BJ (cell line): ENCODE data around the gene ZFYVE28. TPM values are rescaled to one million over a fixed set of nuclear protein-coding genes. Genes with fewer than 3 reads are reported as not detected.

Source experiments
- CTCF ChIA-PET: fragments of 350-600 bp; formaldehyde crosslinking; extraction: SDS; loops from one replicate; lab custom pipeline; 2021; ENCODE audit warnings: antibody characterized with exemption, inconsistent platforms; lab: Yijun Ruan, JAX
- POLR2A ChIA-PET: fragments of 300-600 bp; sonication (Branson Sonifier 250); formaldehyde crosslinking; extraction: SDS; loops from one replicate; lab custom pipeline; 2021; ENCODE audit warnings: antibody characterized with exemption; lab: Charles Lee
- DNase-seq: peaks from one replicate; pipeline ENCODE4 v3.0.0-alpha.2; 2011; ENCODE audit warnings: low read depth
- H3K27me3 ChIP-seq: 2 replicates; pipeline ENCODE4 v1.6.0; 2011; ENCODE audit warnings: low read length; ENCODE audit not compliant: control insufficient read depth, insufficient read depth
- H3K36me3 ChIP-seq: 2 replicates; pipeline ENCODE4 v1.5.1; 2011; ENCODE audit warnings: low read length; ENCODE audit not compliant: control insufficient read depth, insufficient read depth
- H3K4me3 ChIP-seq: 2 replicates; pipeline ENCODE4 v1.5.1; 2011; ENCODE audit warnings: low read depth, mild to moderate bottlenecking, control low read depth, low read length
- polyA plus RNA-seq: library from polyadenylated mRNA; depleted of rRNA; stranded (reverse); fragments of >200 nt; gene quantifications from 2 replicates; pipeline ENCODE4 v1.2.3, GENCODE V29; 2011
- TF ChIP-seq, protein P1 (sequence below): IDR thresholded peaks from 2 replicates; pipeline ENCODE4 v1.5.1; 2011; ENCODE audit warnings: low read depth, mild to moderate bottlenecking, control low read depth, inconsistent platforms, low read length, moderate library complexity; ENCODE audit not compliant: insufficient read depth

Gene ZFYVE28
- polyA plus RNA-seq, 1 experiment: 4.4 TPM

DNA sequence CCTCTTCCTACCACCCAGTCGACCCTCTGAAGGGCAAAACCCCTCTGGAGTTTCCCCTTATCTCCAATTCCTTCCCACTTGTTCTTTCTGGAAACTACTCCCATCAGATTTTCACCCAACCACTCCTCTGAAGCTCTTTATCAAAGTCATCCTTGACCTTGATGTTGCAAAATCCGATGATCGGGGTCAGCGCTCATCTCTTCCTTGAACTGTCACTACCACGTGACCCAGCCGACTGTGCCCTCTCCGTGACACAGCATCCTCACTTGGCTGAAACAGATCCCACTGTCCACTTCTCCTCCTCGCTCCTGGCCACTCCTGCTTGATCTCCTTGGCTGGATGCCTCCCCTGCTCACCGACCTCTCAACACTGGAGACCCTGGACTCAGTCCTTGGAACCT is 1.4 kb upstream of the ZFYVE28 start:
- ChIA-PET POLR2A (no interaction called here), CTCF (no interaction called here)

GRCh38 chr4:2418650-2419571 is 466 bp upstream of the ZFYVE28 start, which contains the start of gene CFAP99:
Gene CFAP99, plus strand, starts transcription at chr4:2418955.
- ChIA-PET CTCF (no interaction called here), POLR2A (no interaction called here)
- TF ChIP-seq, protein P1, sequence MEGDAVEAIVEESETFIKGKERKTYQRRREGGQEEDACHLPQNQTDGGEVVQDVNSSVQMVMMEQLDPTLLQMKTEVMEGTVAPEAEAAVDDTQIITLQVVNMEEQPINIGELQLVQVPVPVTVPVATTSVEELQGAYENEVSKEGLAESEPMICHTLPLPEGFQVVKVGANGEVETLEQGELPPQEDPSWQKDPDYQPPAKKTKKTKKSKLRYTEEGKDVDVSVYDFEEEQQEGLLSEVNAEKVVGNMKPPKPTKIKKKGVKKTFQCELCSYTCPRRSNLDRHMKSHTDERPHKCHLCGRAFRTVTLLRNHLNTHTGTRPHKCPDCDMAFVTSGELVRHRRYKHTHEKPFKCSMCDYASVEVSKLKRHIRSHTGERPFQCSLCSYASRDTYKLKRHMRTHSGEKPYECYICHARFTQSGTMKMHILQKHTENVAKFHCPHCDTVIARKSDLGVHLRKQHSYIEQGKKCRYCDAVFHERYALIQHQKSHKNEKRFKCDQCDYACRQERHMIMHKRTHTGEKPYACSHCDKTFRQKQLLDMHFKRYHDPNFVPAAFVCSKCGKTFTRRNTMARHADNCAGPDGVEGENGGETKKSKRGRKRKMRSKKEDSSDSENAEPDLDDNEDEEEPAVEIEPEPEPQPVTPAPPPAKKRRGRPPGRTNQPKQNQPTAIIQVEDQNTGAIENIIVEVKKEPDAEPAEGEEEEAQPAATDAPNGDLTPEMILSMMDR: peak; percentile 26; the same call in 1 of the 2 replicates
- Histone ChIP-seq H3K36me3 (no peaks in the 10 kb centered on the region), H3K27me3 (peaks cover 37% of the 10 kb centered on the region), H3K4me3 (peak within 1 kb of the TSS; percentile 61)
- DNase-seq: peak; percentile 43

More for the DNA sequence above, 1.4 kb upstream of the ZFYVE28 start:
- DNase-seq: no peak
- Histone ChIP-seq H3K36me3 (no peaks in the 10 kb centered on the region), H3K4me3 (no peak overlapping the region), H3K27me3 (peaks cover 37% of the 10 kb centered on the region)
- TF ChIP-seq, protein P1: no peak

GRCh38 chr4:2417226-2417764 is 1.1 kb downstream of the ZFYVE28 start:
- no peak for DNase-seq
- H3K36me3 ChIP-seq: no peaks in the 10 kb centered on the region
- peak overlapping the region; percentile 44 for H3K4me3 ChIP-seq
- H3K27me3 ChIP-seq: peaks cover 31% of the 10 kb centered on the region
- CTCF ChIA-PET: interaction anchor here (1.2 kb wide), 1 partner anchor 10 kb away, joined by 3 read pairs; no protein-coding TSS in a partner anchor
- POLR2A ChIA-PET: no interaction called here
- TF ChIP-seq, protein P1: no peak

- TF ChIP-seq, protein P1: no peak
- Histone ChIP-seq H3K36me3 (no peaks in the 10 kb centered on the region), H3K27me3 (peaks cover 30% of the 10 kb centered on the region), H3K4me3 (peak overlapping the region; percentile 27)
- no peak for DNase-seq
- CTCF ChIA-PET: interaction anchor here (1.2 kb wide), 1 partner anchor 11 kb away, joined by 3 read pairs; no protein-coding TSS in a partner anchor
- POLR2A ChIA-PET: no interaction called here
Measured at GRCh38 chr4:2416564-2417225, 1.8 kb downstream of the ZFYVE28 start.
